GM12878 (cell line): ENCODE data around the gene SYCE3. TPM values are rescaled to one million over a fixed set of nuclear protein-coding genes. Genes with fewer than 3 reads are reported as not detected.

ENCODE experiments used
- ATF2 ChIP-seq: IDR thresholded peaks from 2 replicates; pipeline ENCODE4 v1.6.1; 2012; ENCODE audit warnings: low read length, inconsistent platforms
- BCL11A ChIP-seq: IDR thresholded peaks from 2 replicates; pipeline ENCODE4 v1.6.1; 2011; ENCODE audit warnings: low read depth, low read length
- BMI1 ChIP-seq: fragments of 450-650 bp; IDR thresholded peaks from 2 replicates; pipeline ENCODE4 v1.6.1; 2016; ENCODE audit warnings: mild to moderate bottlenecking, moderate library complexity, borderline replicate concordance
- CEBPZ ChIP-seq: fragments of 150-350 bp; IDR thresholded peaks from 2 replicates; pipeline ENCODE4 v1.6.1; 2016; ENCODE audit warnings: low read depth, low read length
- DPF2 ChIP-seq: fragments of 450-650 bp; IDR thresholded peaks from 2 replicates; pipeline ENCODE4 v1.6.1; 2017; ENCODE audit warnings: mild to moderate bottlenecking
- EGR1 ChIP-seq, 2 experiments: IDR thresholded peaks; 1 replicate in 1 of 2; 2 replicates in 1 of 2; pipeline ENCODE4 v1.6.1; 2011 to 2012; ENCODE audit warnings: low read depth in 2 of 2, low read length in 2 of 2, borderline replicate concordance in 1 of 2, mild to moderate bottlenecking in 1 of 2, moderate library complexity in 1 of 2
- FOS ChIP-seq: IDR thresholded peaks from 3 replicates; pipeline ENCODE4 v1.6.1; 2011; ENCODE audit warnings: borderline replicate concordance; ENCODE audit not compliant: insufficient read length; ENCODE audit errors: extremely low read depth
- HDGF ChIP-seq: fragments of 450-650 bp; IDR thresholded peaks from 2 replicates; pipeline ENCODE4 v1.6.1; 2016; ENCODE audit warnings: antibody characterized with exemption
- HSF1 ChIP-seq: fragments of 150-350 bp; IDR thresholded peaks from 2 replicates; pipeline ENCODE4 v1.6.1; 2014; ENCODE audit warnings: mild to moderate bottlenecking, low read depth, low read length
- IKZF1 ChIP-seq: fragments of 450-650 bp; conservative IDR thresholded peaks from 2 replicates; pipeline ENCODE4 v1.6.1; 2017; ENCODE audit warnings: antibody characterized with exemption, mild to moderate bottlenecking
- IKZF2 ChIP-seq, 2 experiments: fragments of 450-650 bp; IDR thresholded peaks; 2 replicates each; pipeline ENCODE4 v1.6.1; 2017; ENCODE audit warnings: mild to moderate bottlenecking in 2 of 2, moderate library complexity in 2 of 2
- KLF5 ChIP-seq: fragments of 450-650 bp; IDR thresholded peaks from 2 replicates; pipeline ENCODE4 v1.6.1; 2014; ENCODE audit warnings: mild to moderate bottlenecking; ENCODE audit not compliant: partially characterized antibody
- MAX ChIP-seq: IDR thresholded peaks from 2 replicates; pipeline ENCODE4 v1.6.1; 2012; ENCODE audit warnings: low read depth, low read length, improper control_type of control experiment
- MXI1 ChIP-seq: fragments of 150-350 bp; IDR thresholded peaks from 2 replicates; pipeline ENCODE4 v1.6.1; 2011; ENCODE audit warnings: low read depth, mild to moderate bottlenecking, inconsistent platforms, low read length, improper control_type of control experiment
- NBN ChIP-seq: fragments of 450-650 bp; IDR thresholded peaks from 2 replicates; pipeline ENCODE4 v1.6.1; 2016
- NFYA ChIP-seq: IDR thresholded peaks from 2 replicates; pipeline ENCODE4 v1.6.1; 2011; ENCODE audit warnings: low read depth, mild to moderate bottlenecking, low read length, improper control_type of control experiment, borderline replicate concordance
- NR2C1 ChIP-seq: fragments of 450-650 bp; IDR thresholded peaks from 2 replicates; pipeline ENCODE4 v1.6.1; 2017; ENCODE audit warnings: antibody characterized with exemption, mild to moderate bottlenecking, moderate library complexity
- NR2F1 ChIP-seq: fragments of 450-650 bp; conservative IDR thresholded peaks from 2 replicates; pipeline ENCODE4 v1.6.1; 2017; ENCODE audit warnings: mild to moderate bottlenecking
- PKNOX1 ChIP-seq: fragments of 450-650 bp; IDR thresholded peaks from 2 replicates; pipeline ENCODE4 v1.6.1; 2016; ENCODE audit warnings: mild to moderate bottlenecking
- RELA ChIP-seq: fragments of 450-650 bp; IDR thresholded peaks from 2 replicates; pipeline ENCODE4 v1.8.0; 2014; ENCODE audit warnings: borderline replicate concordance; ENCODE audit not compliant: partially characterized antibody
- SMAD5 ChIP-seq: IDR thresholded peaks from 2 replicates; pipeline ENCODE4 v1.6.1; 2016; ENCODE audit warnings: antibody characterized with exemption, low read depth
- SMARCA5 ChIP-seq: fragments of 450-650 bp; IDR thresholded peaks from 2 replicates; pipeline ENCODE4 v1.6.1; 2017; ENCODE audit warnings: mild to moderate bottlenecking
- SREBF2 ChIP-seq: IDR thresholded peaks from 2 replicates; pipeline ENCODE4 v1.6.1; 2012; ENCODE audit warnings: mild to moderate bottlenecking, low read length
- STAT1 ChIP-seq: fragments of 450-650 bp; conservative IDR thresholded peaks from 2 replicates; pipeline ENCODE4 v1.6.1; 2014; ENCODE audit warnings: antibody characterized with exemption, mild to moderate bottlenecking
- polyA plus RNA-seq, 11 experiments: library from polyadenylated mRNA; depleted of rRNA in 4 of 11; unstranded in 6 of 11; stranded (reverse) in 5 of 11; fragments of >200 nt; fragmentation: Nextera tagmentation in 4 of 11; fragmentation: Illumina TruSeq in 1 of 11; extraction: Ambion mirVana in 4 of 11; extraction: Trizol in 1 of 11; gene quantifications; 1 replicate in 1 of 11; 2 replicates in 10 of 11; pipeline versions ENCODE4 v1.2.1 to v1.2.3, GENCODE V29; 2011 to 2016; ENCODE audit warnings: inconsistent platforms in 2 of 11, missing spikeins in 2 of 11, low read depth in 1 of 11
- total RNA-seq, 4 experiments: library from RNA; depleted of rRNA in 3 of 4; stranded (reverse); fragments of >200 nt in 3 of 4; fragmentation: Illumina TruSeq in 1 of 4; extraction: Trizol in 1 of 4; gene quantifications; 2 replicates each; pipeline versions ENCODE4 v1.2.1 to v1.2.3, GENCODE V29; 2013 to 2021

SYCE3 gene
- total and polyA plus RNA-seq, 10 of the 15 experiments (the other 5 are each of a cell fraction or from before 2014, with no cell fraction given), result 0.38 to 0.91 (median 0.76) TPM; not detected in 4

GRCh38 chr22:50582493-50583293, 20.0 kb upstream of the SYCE3 start, which contains the start of gene CHKB (continued):
- TF ChIP-seq FOS, result peak; percentile 32
- no peak for TF ChIP-seq IKZF2 (IDR thresholded peaks at IDR 0.05)
- TF ChIP-seq SMARCA5, result peak; percentile 48; the same call in 1 of the 2 replicates
- TF ChIP-seq MXI1, result no peak; the same call in none of the 2 replicates
- peak; percentile 99 for TF ChIP-seq NR2F1
- TF ChIP-seq ATF2, result no peak
- TF ChIP-seq NBN, result 0 out of 2 replicates have a peak, but pooled peaks have one; percentile 41
- peak; percentile 52; the same call in 1 of the 2 replicates for TF ChIP-seq IKZF1
- TF ChIP-seq KLF5, result peak; percentile 24
- TF ChIP-seq BCL11A, result no peak
- TF ChIP-seq MAX, result 0 out of 2 replicates have a peak, but pooled peaks have one; percentile 13
- TF ChIP-seq HSF1, result no peak
- peak; percentile 48; the same call in 1 of the 2 replicates for TF ChIP-seq HDGF
- no peak for TF ChIP-seq SREBF2
- TF ChIP-seq DPF2, result peak; percentile 57
- TF ChIP-seq SMAD5, result peak; percentile 45; the same call in 1 of the 2 replicates
- peak; percentile 61; the same call in 1 of the 2 replicates for TF ChIP-seq PKNOX1
- 0 out of 2 replicates have a peak, but pooled peaks have one; percentile 26 for TF ChIP-seq STAT1
- TF ChIP-seq NFYA, result no peak
- TF ChIP-seq CEBPZ, result no peak
- TF ChIP-seq BMI1, result no peak
- TF ChIP-seq RELA, result peak; percentile 46
- TF ChIP-seq NR2C1, result peak; percentile 96
- peak in 1 of 2 experiments; percentile 21; a peak in 1 of 3 replicates for TF ChIP-seq EGR1 (IDR thresholded peaks at IDR 0.05; ENCODE audit: borderline replicate concordance in 1 of 2, low read depth in 2 of 2, low read length in 2 of 2)
